ENCODE data around the gene HSP90B1. TPM values are rescaled to one million over a fixed set of nuclear protein-coding genes. Genes with fewer than 3 reads are reported as not detected.

HSP90B1 gene
- total RNA-seq (2021): 955 and 970 TPM in 2 replicates
- percentile 99 among the genes with signal in this experiment for Bru-seq, nascent RNA
- percentile 99 among the genes with signal in this experiment for BruChase-seq, experiment 1, labeled RNA remaining after a 2-hour chase
- percentile 100 among the genes with signal in this experiment for BruChase-seq, experiment 2, labeled RNA remaining after a 6-hour chase
- long read RNA-seq, transcript HSP90B1-201 (18 exons, 2,858 nt): major isoform, 808 of 1,040 reads
- long read RNA-seq, partial matches to known transcripts: 115 of 1,040 reads
- long read RNA-seq, other reads (novel, unspliced or antisense): 117 of 1,040 reads

DNA sequence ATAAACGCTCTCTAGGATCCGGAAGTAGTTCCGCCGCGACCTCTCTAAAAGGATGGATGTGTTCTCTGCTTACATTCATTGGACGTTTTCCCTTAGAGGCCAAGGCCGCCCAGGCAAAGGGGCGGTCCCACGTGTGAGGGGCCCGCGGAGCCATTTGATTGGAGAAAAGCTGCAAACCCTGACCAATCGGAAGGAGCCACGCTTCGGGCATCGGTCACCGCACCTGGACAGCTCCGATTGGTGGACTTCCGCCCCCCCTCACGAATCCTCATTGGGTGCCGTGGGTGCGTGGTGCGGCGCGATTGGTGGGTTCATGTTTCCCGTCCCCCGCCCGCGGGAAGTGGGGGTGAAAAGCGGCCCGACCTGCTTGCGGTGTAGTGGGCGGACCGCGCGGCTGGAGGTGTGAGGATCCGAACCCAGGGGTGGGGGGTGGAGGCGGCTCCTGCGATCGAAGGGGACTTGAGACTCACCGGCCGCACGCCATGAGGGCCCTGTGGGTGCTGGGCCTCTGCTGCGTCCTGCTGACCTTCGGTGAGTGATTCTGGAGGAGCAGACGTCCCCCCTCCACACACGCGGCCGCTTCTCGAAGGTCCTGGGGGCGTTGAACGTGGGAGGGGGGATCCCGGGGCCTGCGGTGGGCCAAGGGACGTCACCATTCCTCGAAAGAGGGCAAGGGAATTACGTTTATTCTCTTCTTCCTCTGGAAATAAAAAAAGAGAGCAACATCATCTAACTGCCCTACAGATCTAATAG lies at the start of gene HSP90B1:
HSP90B1 (plus strand) TSS at position 377 of the 753 bp plus-strand sequence; CDS start at position 483, 106 bp downstream.
- H3K27me3 ChIP-seq (replicated peaks; ENCODE audit: insufficient read depth, low read depth, low read length, poor library complexity): no peaks in the 10 kb centered on the region
- H3K9me3 ChIP-seq (ENCODE audit: low read depth, low read length, poor library complexity, severe bottlenecking): no peaks in the 10 kb centered on the region
- BruUV-seq (replicated peaks): no TSS peak
- ChIA-PET POLR2A (ENCODE audit: low non-redundant PET) (interaction anchor here (0.6 to 1.0 kb wide), 6 partner anchors 20 to 207 kb away, joined by 3 to 6 read pairs (median 3); partner anchors contain the start of genes NFYB and TDG), CTCF (no interaction called here)
- H3K4me1 ChIP-seq (ENCODE audit: insufficient read depth, low read length, poor library complexity, severe bottlenecking): peaks cover 31% of the 10 kb centered on the region
- peak within 1 kb of the TSS; percentile 83 for H3K4me3 ChIP-seq (ENCODE audit: low read depth, low read length, poor library complexity, severe bottlenecking)
- TF ChIP-seq, protein P1, sequence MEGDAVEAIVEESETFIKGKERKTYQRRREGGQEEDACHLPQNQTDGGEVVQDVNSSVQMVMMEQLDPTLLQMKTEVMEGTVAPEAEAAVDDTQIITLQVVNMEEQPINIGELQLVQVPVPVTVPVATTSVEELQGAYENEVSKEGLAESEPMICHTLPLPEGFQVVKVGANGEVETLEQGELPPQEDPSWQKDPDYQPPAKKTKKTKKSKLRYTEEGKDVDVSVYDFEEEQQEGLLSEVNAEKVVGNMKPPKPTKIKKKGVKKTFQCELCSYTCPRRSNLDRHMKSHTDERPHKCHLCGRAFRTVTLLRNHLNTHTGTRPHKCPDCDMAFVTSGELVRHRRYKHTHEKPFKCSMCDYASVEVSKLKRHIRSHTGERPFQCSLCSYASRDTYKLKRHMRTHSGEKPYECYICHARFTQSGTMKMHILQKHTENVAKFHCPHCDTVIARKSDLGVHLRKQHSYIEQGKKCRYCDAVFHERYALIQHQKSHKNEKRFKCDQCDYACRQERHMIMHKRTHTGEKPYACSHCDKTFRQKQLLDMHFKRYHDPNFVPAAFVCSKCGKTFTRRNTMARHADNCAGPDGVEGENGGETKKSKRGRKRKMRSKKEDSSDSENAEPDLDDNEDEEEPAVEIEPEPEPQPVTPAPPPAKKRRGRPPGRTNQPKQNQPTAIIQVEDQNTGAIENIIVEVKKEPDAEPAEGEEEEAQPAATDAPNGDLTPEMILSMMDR (conservative IDR thresholded peaks at IDR 0.05; ENCODE audit: low read depth, low read length): no peak
- no peak for TF ChIP-seq EZH2 (IDR thresholded peaks at IDR 0.05; ENCODE audit: borderline replicate concordance, low read depth, low read length, poor library complexity, severe bottlenecking)
- DNase-seq (ENCODE audit: low spot score): peak; percentile 100
- intact Hi-C loops (cut with micrococcal nuclease; ENCODE audit: unreplicated experiment): loop anchor here (2.0 kb wide), 1 partner anchor 27 kb away; a partner anchor contains a TSS
- peaks cover 35% of the 10 kb centered on the region for H3K36me3 ChIP-seq (ENCODE audit: insufficient read depth, low read length, poor library complexity, severe bottlenecking)
- peak within 1 kb of the TSS; percentile 96 for H3K27ac ChIP-seq (ENCODE audit: low read depth, low read length, poor library complexity, severe bottlenecking)

DNA sequence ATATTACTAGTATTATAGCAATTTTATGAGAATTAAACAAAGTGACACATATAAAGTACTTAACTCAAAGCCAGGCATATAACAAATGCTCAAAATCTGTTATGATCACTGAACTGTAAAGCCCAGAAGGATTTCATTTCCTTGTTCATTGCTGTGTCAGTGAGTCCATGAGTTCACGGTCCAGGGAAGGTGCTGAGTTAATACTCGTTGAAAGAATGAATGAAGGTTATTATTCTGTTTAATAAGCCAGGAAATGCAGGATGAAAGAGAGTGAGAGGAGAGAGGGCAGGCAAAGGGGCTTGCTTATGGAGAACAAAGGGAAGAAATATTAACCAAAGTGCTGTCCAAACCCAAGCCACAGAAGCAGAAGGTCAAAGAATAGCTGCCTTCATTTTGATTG lies 48.9 kb upstream of the HSP90B1 start:
- Histone ChIP-seq H3K27me3 (replicated peaks; ENCODE audit: insufficient read depth, low read depth, low read length, poor library complexity) (no peaks in the 10 kb centered on the region), H3K36me3 (ENCODE audit: insufficient read depth, low read length, poor library complexity, severe bottlenecking) (no peaks in the 10 kb centered on the region), H3K4me3 (ENCODE audit: low read depth, low read length, poor library complexity, severe bottlenecking) (no peak overlapping the region), H3K27ac (ENCODE audit: low read depth, low read length, poor library complexity, severe bottlenecking) (no peak overlapping the region), H3K9me3 (ENCODE audit: low read depth, low read length, poor library complexity, severe bottlenecking) (no peaks in the 10 kb centered on the region), H3K4me1 (ENCODE audit: insufficient read depth, low read length, poor library complexity, severe bottlenecking) (no peaks in the 10 kb centered on the region)
- BruUV-seq (replicated peaks): no TSS peak
- CTCF ChIA-PET: no interaction called here
- DNase-seq (ENCODE audit: low spot score): no peak
- POLR2A ChIA-PET (ENCODE audit: low non-redundant PET): no interaction called here
- intact Hi-C loops (cut with micrococcal nuclease; ENCODE audit: unreplicated experiment): no loop called here
- TF ChIP-seq EZH2 (IDR thresholded peaks at IDR 0.05; ENCODE audit: borderline replicate concordance, low read depth, low read length, poor library complexity, severe bottlenecking): no peak
- TF ChIP-seq, protein P1 (conservative IDR thresholded peaks at IDR 0.05; ENCODE audit: low read depth, low read length): no peak

DNA sequence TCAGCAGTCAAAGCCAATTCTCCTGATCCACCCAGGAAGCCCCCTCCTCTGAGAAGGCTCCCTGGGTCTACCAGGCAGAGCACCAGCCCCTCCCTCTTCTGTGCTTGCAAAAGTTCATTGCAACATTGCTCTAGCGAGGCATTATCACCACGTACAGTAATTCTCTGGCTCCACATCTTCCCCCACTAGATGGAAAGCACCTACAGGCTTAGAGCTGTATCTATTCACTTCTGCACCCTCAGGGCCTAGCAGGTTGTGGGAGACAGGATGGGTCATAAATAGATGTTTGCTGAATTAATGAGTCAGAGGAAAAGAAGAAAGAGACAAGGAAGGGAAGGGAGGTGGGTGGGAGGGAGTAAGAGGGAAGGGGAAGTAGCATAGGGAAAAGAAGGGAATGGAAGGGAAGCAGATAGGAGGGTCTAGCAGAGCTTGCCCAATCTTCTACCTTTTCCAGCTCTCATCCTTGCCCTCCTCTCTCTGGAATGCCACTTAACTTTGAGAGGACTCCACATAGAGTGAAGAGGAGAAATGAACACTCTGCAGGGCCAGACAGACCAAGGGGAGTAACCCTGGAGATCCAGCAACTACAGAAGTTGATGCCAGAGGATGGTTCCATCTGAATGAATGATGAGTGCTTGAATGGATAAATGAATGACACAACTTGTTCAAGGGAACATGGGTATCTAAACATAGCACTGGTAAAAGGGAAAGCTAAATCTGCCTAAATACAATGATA lies 47.2 kb upstream of the HSP90B1 start:
- ChIA-PET POLR2A (ENCODE audit: low non-redundant PET) (interaction anchor here (0.7 kb wide), 1 partner anchor 46 kb away, joined by 4 read pairs; no protein-coding TSS in a partner anchor), CTCF (no interaction called here)
- Histone ChIP-seq H3K9me3 (ENCODE audit: low read depth, low read length, poor library complexity, severe bottlenecking) (no peaks in the 10 kb centered on the region), H3K4me3 (ENCODE audit: low read depth, low read length, poor library complexity, severe bottlenecking) (no peak overlapping the region), H3K27me3 (replicated peaks; ENCODE audit: insufficient read depth, low read depth, low read length, poor library complexity) (no peaks in the 10 kb centered on the region), H3K4me1 (ENCODE audit: insufficient read depth, low read length, poor library complexity, severe bottlenecking) (no peaks in the 10 kb centered on the region), H3K27ac (ENCODE audit: low read depth, low read length, poor library complexity, severe bottlenecking) (no peak overlapping the region), H3K36me3 (ENCODE audit: insufficient read depth, low read length, poor library complexity, severe bottlenecking) (no peaks in the 10 kb centered on the region)
- intact Hi-C loops (cut with micrococcal nuclease; ENCODE audit: unreplicated experiment): no loop called here
- no peak for TF ChIP-seq EZH2 (IDR thresholded peaks at IDR 0.05; ENCODE audit: borderline replicate concordance, low read depth, low read length, poor library complexity, severe bottlenecking)
- TF ChIP-seq, protein P1 (conservative IDR thresholded peaks at IDR 0.05; ENCODE audit: low read depth, low read length): no peak
- DNase-seq (ENCODE audit: low spot score): no peak
- BruUV-seq (replicated peaks): no TSS peak

Data from A673 (cell line).